MCF 10A (cell line): ENCODE results near the gene SRCIN1. TPM values are rescaled to one million over a fixed set of nuclear protein-coding genes. Genes with fewer than 3 reads are reported as not detected.

Source experiments
- BruUV-seq: library from RNA; stranded (reverse); fragments of 400-500 nt; replicated peaks from 2 replicates; lab custom pipeline; 2021; lab: Mats Ljungman, UMichigan
- CTCF ChIA-PET: fragments of 300-600 bp; sonication (Branson Sonifier 250); formaldehyde crosslinking; extraction: SDS; loops from one replicate; lab custom pipeline; 2021; ENCODE audit warnings: antibody characterized with exemption, inconsistent platforms; lab: Yijun Ruan, JAX
- POLR2A ChIA-PET: fragments of 300-600, 350-650 bp; sonication (Branson Sonifier 250); formaldehyde crosslinking; extraction: SDS; loops from one replicate; lab custom pipeline; 2020; ENCODE audit warnings: antibody characterized with exemption, inconsistent platforms; lab: Yijun Ruan, JAX
- DNase-seq: peaks from one replicate; pipeline ENCODE4 v3.0.0-alpha.2; 2018; ENCODE audit not compliant: unreplicated experiment
- H3K27ac Mint-ChIP-seq: one replicate; pipeline ENCODE4 v1.8.0; 2022; ENCODE audit warnings: mild to moderate bottlenecking, low read depth, mixed read lengths; ENCODE audit not compliant: unreplicated experiment
- H3K27me3 Mint-ChIP-seq: one replicate; pipeline ENCODE4 v1.8.0; 2022; ENCODE audit warnings: mixed read lengths; ENCODE audit not compliant: insufficient read depth, unreplicated experiment
- H3K36me3 Mint-ChIP-seq: one replicate; pipeline ENCODE4 v1.8.0; 2022; ENCODE audit warnings: mild to moderate bottlenecking, moderate library complexity, mixed read lengths; ENCODE audit not compliant: insufficient read depth, unreplicated experiment
- H3K4me1 Mint-ChIP-seq: one replicate; pipeline ENCODE4 v1.8.0; 2022; ENCODE audit warnings: mixed read lengths; ENCODE audit not compliant: insufficient read depth, unreplicated experiment
- H3K4me3 Mint-ChIP-seq: one replicate; pipeline ENCODE4 v1.8.0; 2022; ENCODE audit warnings: mild to moderate bottlenecking, moderate library complexity, mixed read lengths; ENCODE audit not compliant: unreplicated experiment
- H3K9me3 Mint-ChIP-seq: one replicate; pipeline ENCODE4 v1.8.0; 2022; ENCODE audit warnings: mixed read lengths; ENCODE audit not compliant: unreplicated experiment
- intact Hi-C: fragments of 100-400 bp; cut with micrococcal nuclease; formaldehyde crosslinking; loops from 2 replicates; pipeline ENCODE4 v1.14.1; 2022
- total RNA-seq: library from RNA; stranded (reverse); gene quantifications from 2 replicates; pipeline ENCODE4 v1.2.3, GENCODE V29; 2022
- TF ChIP-seq, protein P1 (sequence below): fragments of 200-600 bp; IDR thresholded peaks from one replicate; pipeline ENCODE4 v1.8.0; 2022; ENCODE audit warnings: antibody characterized with exemption, mild to moderate bottlenecking; ENCODE audit not compliant: unreplicated experiment

The SRCIN1 gene
- total RNA-seq, 1 experiment from 2014 or later = 5.7 TPM

GRCh38 chr17:38583176-38583575, 22.6 kb downstream of the SRCIN1 start:
- CTCF ChIA-PET = interaction anchor here (1.3 to 7.0 kb wide), 4 partner anchors 19 to 84 kb away, joined by 3 to 86 read pairs (median 12); no protein-coding TSS in a partner anchor
- intact Hi-C loops = loop anchor here (5.0 kb wide), 1 partner anchor 161 kb away; no protein-coding TSS in a partner anchor
- H3K36me3 Mint-ChIP-seq = peaks cover 6% of the 10 kb centered on the region
- DNase-seq = no peak
- POLR2A ChIA-PET = interaction anchor here (0.7 to 2.1 kb wide), 2 partner anchors 25 to 994 kb away, joined by 3 to 15 read pairs; no protein-coding TSS in a partner anchor
- peaks cover 13% of the 10 kb centered on the region for H3K4me1 Mint-ChIP-seq
- no peak overlapping the region for H3K4me3 Mint-ChIP-seq
- no peaks in the 10 kb centered on the region for H3K27me3 Mint-ChIP-seq
- no peak overlapping the region for H3K27ac Mint-ChIP-seq
- no peaks in the 10 kb centered on the region for H3K9me3 Mint-ChIP-seq
- TF ChIP-seq, protein P1, sequence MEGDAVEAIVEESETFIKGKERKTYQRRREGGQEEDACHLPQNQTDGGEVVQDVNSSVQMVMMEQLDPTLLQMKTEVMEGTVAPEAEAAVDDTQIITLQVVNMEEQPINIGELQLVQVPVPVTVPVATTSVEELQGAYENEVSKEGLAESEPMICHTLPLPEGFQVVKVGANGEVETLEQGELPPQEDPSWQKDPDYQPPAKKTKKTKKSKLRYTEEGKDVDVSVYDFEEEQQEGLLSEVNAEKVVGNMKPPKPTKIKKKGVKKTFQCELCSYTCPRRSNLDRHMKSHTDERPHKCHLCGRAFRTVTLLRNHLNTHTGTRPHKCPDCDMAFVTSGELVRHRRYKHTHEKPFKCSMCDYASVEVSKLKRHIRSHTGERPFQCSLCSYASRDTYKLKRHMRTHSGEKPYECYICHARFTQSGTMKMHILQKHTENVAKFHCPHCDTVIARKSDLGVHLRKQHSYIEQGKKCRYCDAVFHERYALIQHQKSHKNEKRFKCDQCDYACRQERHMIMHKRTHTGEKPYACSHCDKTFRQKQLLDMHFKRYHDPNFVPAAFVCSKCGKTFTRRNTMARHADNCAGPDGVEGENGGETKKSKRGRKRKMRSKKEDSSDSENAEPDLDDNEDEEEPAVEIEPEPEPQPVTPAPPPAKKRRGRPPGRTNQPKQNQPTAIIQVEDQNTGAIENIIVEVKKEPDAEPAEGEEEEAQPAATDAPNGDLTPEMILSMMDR = no peak
- BruUV-seq = no TSS peak

- DNase-seq = no peak
- no peak overlapping the region for H3K27ac Mint-ChIP-seq
- intact Hi-C loops = loop anchor here (5.0 kb wide), 1 partner anchor 160 kb away; no protein-coding TSS in a partner anchor
- H3K36me3 Mint-ChIP-seq = peaks cover 6% of the 10 kb centered on the region
- H3K27me3 Mint-ChIP-seq = peaks cover 6% of the 10 kb centered on the region
- BruUV-seq = no TSS peak
- ChIA-PET POLR2A (interaction anchor here (0.6 to 2.1 kb wide), 3 partner anchors 24 to 190 kb away, joined by 3 to 15 read pairs (median 3); no protein-coding TSS in a partner anchor), CTCF (interaction anchor here (0.5 to 7.0 kb wide), 9 partner anchors 23 to 649 kb away, joined by 3 to 86 read pairs (median 4); no protein-coding TSS in a partner anchor)
- H3K4me3 Mint-ChIP-seq = no peak overlapping the region
- H3K9me3 Mint-ChIP-seq = no peaks in the 10 kb centered on the region
- TF ChIP-seq, protein P1 = no peak
- peaks cover 13% of the 10 kb centered on the region for H3K4me1 Mint-ChIP-seq
These were observed 23.7 kb downstream of the SRCIN1 start for GRCh38 chr17:38582069-38582468.

GRCh38 chr17:38579934-38580333, 25.8 kb downstream of the SRCIN1 start:
- Mint-ChIP-seq H3K4me1 (peaks cover 11% of the 10 kb centered on the region), H3K36me3 (peaks cover 6% of the 10 kb centered on the region), H3K4me3 (no peak overlapping the region), H3K27me3 (peaks cover 15% of the 10 kb centered on the region), H3K27ac (no peak overlapping the region), H3K9me3 (no peaks in the 10 kb centered on the region)
- TF ChIP-seq, protein P1 = peak; percentile 28
- DNase-seq = peak; percentile 75
- ChIA-PET CTCF (interaction anchor here (1.3 to 7.0 kb wide), 2 partner anchors 21 to 25 kb away, joined by 4 to 86 read pairs; no protein-coding TSS in a partner anchor), POLR2A (interaction anchor here (0.7 kb wide), 1 partner anchor 22 kb away, joined by 4 read pairs; no protein-coding TSS in a partner anchor)
- intact Hi-C loops = loop anchor here (1.0 to 5.0 kb wide), 3 partner anchors 22 to 158 kb away; no protein-coding TSS in a partner anchor
- no TSS peak for BruUV-seq

- BruUV-seq = no TSS peak
- ChIA-PET POLR2A (interaction anchor here (0.7 to 1.0 kb wide), 2 partner anchors 21 to 108 kb away, joined by 4 to 5 read pairs; no protein-coding TSS in a partner anchor), CTCF (interaction anchor here (0.6 to 7.0 kb wide), 3 partner anchors 20 to 107 kb away, joined by 3 to 86 read pairs (median 4); no protein-coding TSS in a partner anchor)
- no peak overlapping the region for H3K27ac Mint-ChIP-seq
- peaks cover 2% of the 10 kb centered on the region for H3K4me1 Mint-ChIP-seq
- H3K4me3 Mint-ChIP-seq = no peak overlapping the region
- DNase-seq = no peak
- peaks cover 16% of the 10 kb centered on the region for H3K27me3 Mint-ChIP-seq
- no peaks in the 10 kb centered on the region for H3K9me3 Mint-ChIP-seq
- intact Hi-C loops = no loop called here
- TF ChIP-seq, protein P1 = no peak
- H3K36me3 Mint-ChIP-seq = peaks cover 6% of the 10 kb centered on the region
These were observed 26.7 kb downstream of the SRCIN1 start for GRCh38 chr17:38579083-38579480.
